HL-60 (cell line): ENCODE results near the gene ATP6V0D1.

Source experiments
- DNase-seq, 2 experiments: peaks; one replicate each; pipeline ENCODE4 v3.0.0-alpha.2; 2010 to 2020; ENCODE audit warnings: low read depth in 1 of 2, low spot score in 1 of 2
- H3K27ac ChIP-seq: fragments of 250-450 bp; sonication (Bioruptor Pico); replicated peaks from 2 replicates; pipeline ENCODE4 v1.5.1; 2020; ENCODE audit warnings: mild to moderate bottlenecking, moderate library complexity
- H3K27me3 ChIP-seq: fragments of 250-450 bp; sonication (Bioruptor Pico); 2 replicates; pipeline ENCODE4 v1.5.1; 2021; ENCODE audit warnings: mild to moderate bottlenecking, moderate library complexity; ENCODE audit not compliant: insufficient read depth, poor library complexity, severe bottlenecking
- H3K4me3 ChIP-seq: replicated peaks from 2 replicates; pipeline ENCODE4 v1.5.1; 2011; ENCODE audit warnings: mild to moderate bottlenecking, control low read depth, low read length; ENCODE audit not compliant: insufficient read depth
- GABPA ChIP-seq: IDR thresholded peaks from 2 replicates; pipeline ENCODE4 v1.6.1; 2012; ENCODE audit warnings: low read depth
- POLR2AphosphoS5 ChIP-seq: IDR thresholded peaks from 2 replicates; pipeline ENCODE4 v1.6.1; 2012; ENCODE audit warnings: low read depth
- SPI1 ChIP-seq: IDR thresholded peaks from 2 replicates; pipeline ENCODE4 v1.6.1; 2012; ENCODE audit warnings: low read depth, mild to moderate bottlenecking, borderline replicate concordance
- TF ChIP-seq, protein P1 (sequence below): IDR thresholded peaks from 2 replicates; pipeline ENCODE4 v1.6.1; 2012; ENCODE audit warnings: low read depth; ENCODE audit not compliant: insufficient replicate concordance
- TF ChIP-seq, protein P2 (sequence below): IDR thresholded peaks from one replicate; pipeline ENCODE4 v1.5.1; 2011; ENCODE audit warnings: low read length, control low read depth, inconsistent platforms; ENCODE audit not compliant: insufficient read depth

ATP6V0D1 gene

DNA sequence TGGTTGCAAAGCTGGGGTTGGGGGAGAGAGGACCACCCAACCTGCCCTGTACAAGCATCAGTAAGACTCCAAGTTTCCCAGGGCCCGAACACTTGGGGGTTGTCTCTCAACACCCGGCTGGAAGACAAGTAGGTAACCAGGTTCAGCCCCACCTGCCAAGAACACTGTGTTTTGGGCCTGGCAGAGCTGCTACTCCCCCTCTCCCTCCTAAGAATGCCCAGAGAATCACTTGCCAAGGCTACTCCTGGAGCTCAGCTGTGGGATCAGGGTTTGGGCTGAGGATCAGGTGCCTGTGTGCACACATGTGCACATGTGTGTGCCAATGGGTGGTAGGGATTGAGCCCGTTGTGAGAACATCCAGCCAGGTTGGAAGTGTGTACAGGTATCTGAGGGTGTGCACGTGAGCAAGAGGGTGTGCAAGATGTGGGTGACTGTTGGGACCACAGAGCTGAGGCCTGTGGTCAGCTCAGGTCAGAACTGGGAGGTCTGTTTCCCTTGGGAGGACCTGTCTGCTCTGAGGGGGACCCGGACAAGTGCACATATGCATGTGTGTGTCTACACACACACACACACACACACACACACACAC is 47.7 kb downstream of the ATP6V0D1 start:
- TF ChIP-seq, protein P1, sequence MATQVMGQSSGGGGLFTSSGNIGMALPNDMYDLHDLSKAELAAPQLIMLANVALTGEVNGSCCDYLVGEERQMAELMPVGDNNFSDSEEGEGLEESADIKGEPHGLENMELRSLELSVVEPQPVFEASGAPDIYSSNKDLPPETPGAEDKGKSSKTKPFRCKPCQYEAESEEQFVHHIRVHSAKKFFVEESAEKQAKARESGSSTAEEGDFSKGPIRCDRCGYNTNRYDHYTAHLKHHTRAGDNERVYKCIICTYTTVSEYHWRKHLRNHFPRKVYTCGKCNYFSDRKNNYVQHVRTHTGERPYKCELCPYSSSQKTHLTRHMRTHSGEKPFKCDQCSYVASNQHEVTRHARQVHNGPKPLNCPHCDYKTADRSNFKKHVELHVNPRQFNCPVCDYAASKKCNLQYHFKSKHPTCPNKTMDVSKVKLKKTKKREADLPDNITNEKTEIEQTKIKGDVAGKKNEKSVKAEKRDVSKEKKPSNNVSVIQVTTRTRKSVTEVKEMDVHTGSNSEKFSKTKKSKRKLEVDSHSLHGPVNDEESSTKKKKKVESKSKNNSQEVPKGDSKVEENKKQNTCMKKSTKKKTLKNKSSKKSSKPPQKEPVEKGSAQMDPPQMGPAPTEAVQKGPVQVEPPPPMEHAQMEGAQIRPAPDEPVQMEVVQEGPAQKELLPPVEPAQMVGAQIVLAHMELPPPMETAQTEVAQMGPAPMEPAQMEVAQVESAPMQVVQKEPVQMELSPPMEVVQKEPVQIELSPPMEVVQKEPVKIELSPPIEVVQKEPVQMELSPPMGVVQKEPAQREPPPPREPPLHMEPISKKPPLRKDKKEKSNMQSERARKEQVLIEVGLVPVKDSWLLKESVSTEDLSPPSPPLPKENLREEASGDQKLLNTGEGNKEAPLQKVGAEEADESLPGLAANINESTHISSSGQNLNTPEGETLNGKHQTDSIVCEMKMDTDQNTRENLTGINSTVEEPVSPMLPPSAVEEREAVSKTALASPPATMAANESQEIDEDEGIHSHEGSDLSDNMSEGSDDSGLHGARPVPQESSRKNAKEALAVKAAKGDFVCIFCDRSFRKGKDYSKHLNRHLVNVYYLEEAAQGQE: no peak
- TF ChIP-seq, protein P2, sequence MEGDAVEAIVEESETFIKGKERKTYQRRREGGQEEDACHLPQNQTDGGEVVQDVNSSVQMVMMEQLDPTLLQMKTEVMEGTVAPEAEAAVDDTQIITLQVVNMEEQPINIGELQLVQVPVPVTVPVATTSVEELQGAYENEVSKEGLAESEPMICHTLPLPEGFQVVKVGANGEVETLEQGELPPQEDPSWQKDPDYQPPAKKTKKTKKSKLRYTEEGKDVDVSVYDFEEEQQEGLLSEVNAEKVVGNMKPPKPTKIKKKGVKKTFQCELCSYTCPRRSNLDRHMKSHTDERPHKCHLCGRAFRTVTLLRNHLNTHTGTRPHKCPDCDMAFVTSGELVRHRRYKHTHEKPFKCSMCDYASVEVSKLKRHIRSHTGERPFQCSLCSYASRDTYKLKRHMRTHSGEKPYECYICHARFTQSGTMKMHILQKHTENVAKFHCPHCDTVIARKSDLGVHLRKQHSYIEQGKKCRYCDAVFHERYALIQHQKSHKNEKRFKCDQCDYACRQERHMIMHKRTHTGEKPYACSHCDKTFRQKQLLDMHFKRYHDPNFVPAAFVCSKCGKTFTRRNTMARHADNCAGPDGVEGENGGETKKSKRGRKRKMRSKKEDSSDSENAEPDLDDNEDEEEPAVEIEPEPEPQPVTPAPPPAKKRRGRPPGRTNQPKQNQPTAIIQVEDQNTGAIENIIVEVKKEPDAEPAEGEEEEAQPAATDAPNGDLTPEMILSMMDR: no peak
- TF ChIP-seq GABPA (no peak), SPI1 (no peak), POLR2AphosphoS5 (no peak)
- H3K27ac ChIP-seq: no peak overlapping the region
- no peak overlapping the region for H3K4me3 ChIP-seq
- H3K27me3 ChIP-seq: peaks cover 21% of the 10 kb centered on the region
- no peak for DNase-seq

DNA sequence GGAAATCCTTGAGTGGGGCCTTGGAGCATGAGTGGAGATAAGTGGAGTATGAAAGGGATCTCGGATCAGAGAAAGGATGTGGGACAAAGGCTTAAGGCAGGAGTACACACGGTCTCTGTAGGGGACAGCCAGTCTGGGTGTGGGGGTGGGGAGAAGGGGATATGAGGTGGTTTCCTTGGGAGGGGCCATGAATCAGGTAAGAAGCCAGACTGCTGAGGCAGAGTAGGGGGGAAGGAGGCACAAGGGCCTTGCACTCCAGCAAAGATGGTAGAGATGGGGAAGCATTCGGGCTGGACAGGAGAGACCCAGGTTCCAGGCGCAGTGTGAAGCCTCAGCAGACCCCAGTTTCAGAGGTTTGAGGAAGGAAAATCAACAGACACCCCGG is 48.5 kb downstream of the ATP6V0D1 start:
- TF ChIP-seq SPI1: no peak
- TF ChIP-seq, protein P2: no peak
- peaks cover 21% of the 10 kb centered on the region for H3K27me3 ChIP-seq
- no peak overlapping the region for H3K4me3 ChIP-seq
- DNase-seq: no peak
- no peak overlapping the region for H3K27ac ChIP-seq

DNA sequence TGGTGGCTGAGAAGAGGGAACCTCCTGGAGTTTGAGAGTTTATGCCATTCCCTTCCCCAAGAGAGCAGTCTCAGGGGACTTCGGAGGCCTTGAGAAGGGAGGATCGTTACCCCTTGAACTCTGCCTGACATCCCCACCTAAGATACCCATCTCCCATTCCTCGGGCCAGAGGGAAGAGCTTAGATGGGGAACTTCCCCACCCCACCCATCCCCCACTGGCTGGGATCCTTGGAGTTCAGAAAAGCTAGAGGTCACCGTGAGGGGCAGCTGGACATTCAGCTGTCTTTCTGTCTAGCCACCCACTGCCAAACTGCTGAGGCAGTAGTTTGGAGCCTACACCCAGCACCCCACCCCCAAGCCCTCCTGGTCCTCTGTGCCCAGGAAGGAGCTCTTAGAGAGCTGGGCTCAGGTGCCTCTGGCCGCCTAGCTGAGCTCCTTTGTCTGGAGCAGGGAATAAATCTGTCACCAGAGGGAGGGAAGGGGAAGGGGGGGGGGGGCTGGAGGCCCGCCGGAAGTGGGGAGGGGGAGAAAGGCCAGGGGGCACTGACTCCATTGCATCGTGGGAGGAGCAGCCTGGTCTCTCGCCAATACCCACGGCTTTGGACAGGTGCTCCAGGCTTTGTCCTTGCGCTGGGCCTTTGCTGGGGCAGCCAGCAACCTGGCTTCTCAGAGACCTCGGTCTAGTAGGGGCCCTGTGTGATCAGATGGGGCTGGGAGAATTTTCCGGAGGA is 49.0 kb downstream of the ATP6V0D1 start:
- no peak overlapping the region for H3K4me3 ChIP-seq
- no peak for DNase-seq
- TF ChIP-seq POLR2AphosphoS5 (no peak), SPI1 (no peak), GABPA (no peak)
- TF ChIP-seq, protein P2: no peak
- TF ChIP-seq, protein P1: no peak

More for the DNA sequence above, 49.0 kb downstream of the ATP6V0D1 start:
- H3K27me3 ChIP-seq: peaks cover 21% of the 10 kb centered on the region
- H3K27ac ChIP-seq: no peak overlapping the region
